Measurements from ENCODE around the gene CNGA4.

DNA sequence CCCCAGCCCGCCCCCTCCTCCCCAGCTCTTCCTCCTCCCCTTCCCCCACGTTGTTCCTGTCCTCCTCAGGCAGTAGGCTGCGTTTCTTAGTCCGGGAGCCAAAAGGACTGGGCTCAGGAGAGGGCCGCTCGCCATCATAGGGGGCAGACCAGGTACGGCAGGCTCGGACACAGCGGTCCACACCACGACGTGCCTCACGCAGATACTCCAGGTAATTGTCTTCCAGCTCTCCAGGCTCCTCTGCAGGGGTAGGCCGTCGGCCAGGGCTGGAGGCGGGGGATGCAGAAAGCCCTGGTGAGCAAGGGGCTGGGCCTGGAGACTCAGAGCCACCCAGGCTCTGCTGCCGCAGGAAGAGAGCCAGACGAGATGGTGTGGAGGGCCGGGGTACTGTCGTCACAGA is 21.2 kb upstream of the CNGA4 start:
- no peak for TF ChIP-seq EP300 (IDR thresholded peaks at IDR 0.05; ENCODE audit: low read depth)
- TF ChIP-seq, protein P1, sequence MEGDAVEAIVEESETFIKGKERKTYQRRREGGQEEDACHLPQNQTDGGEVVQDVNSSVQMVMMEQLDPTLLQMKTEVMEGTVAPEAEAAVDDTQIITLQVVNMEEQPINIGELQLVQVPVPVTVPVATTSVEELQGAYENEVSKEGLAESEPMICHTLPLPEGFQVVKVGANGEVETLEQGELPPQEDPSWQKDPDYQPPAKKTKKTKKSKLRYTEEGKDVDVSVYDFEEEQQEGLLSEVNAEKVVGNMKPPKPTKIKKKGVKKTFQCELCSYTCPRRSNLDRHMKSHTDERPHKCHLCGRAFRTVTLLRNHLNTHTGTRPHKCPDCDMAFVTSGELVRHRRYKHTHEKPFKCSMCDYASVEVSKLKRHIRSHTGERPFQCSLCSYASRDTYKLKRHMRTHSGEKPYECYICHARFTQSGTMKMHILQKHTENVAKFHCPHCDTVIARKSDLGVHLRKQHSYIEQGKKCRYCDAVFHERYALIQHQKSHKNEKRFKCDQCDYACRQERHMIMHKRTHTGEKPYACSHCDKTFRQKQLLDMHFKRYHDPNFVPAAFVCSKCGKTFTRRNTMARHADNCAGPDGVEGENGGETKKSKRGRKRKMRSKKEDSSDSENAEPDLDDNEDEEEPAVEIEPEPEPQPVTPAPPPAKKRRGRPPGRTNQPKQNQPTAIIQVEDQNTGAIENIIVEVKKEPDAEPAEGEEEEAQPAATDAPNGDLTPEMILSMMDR (IDR thresholded peaks at IDR 0.05), result no peak
- TF ChIP-seq POLR2A (IDR thresholded peaks at IDR 0.05), result no peak

Measured in transverse colon (tissue), 3 donors.